IMR-90 (cell line): ENCODE results near the gene ACTMAP. TPM values are rescaled to one million over a fixed set of nuclear protein-coding genes. Genes with fewer than 3 reads are reported as not detected.

ENCODE experiments used
- ATAC-seq: fragments of 200-7000 bp; cut with Tn5 transposase; 2 replicates; pipeline ENCODE4 v1.9.1; 2020; ENCODE audit warnings: low read depth, mild to moderate bottlenecking, moderate library complexity
- BruUV-seq: library from RNA; stranded (reverse); fragments of 400-500 nt; replicated peaks from 2 replicates; lab custom pipeline; 2021; lab: Mats Ljungman, UMichigan
- CTCF ChIA-PET: fragments of 300-600 bp; formaldehyde crosslinking; extraction: SDS; loops from one replicate; lab custom pipeline; 2021; ENCODE audit warnings: antibody characterized with exemption; lab: Yijun Ruan, JAX
- POLR2A ChIA-PET: fragments of 300-600 bp; sonication (Branson Sonifier 250); formaldehyde crosslinking; loops from one replicate; lab custom pipeline; 2022; ENCODE audit warnings: antibody characterized with exemption; ENCODE audit not compliant: unreplicated experiment; lab: Charles Lee
- DNase-seq: peaks from one replicate; pipeline ENCODE4 v3.0.0; 2013
- H2AFZ ChIP-seq: replicated peaks from 2 replicates; pipeline ENCODE3; 2013; ENCODE audit warnings: low read length, mild to moderate bottlenecking; ENCODE audit not compliant: poor library complexity
- H2AK5ac ChIP-seq: 2 replicates; pipeline ENCODE4 v1.6.1; 2013; ENCODE audit warnings: low read depth, low read length, inconsistent platforms
- H2AK9ac ChIP-seq: replicated peaks from 2 replicates; pipeline ENCODE3; 2013; ENCODE audit warnings: mild to moderate bottlenecking, low read depth, low read length, moderate library complexity; ENCODE audit not compliant: poor library complexity
- H2BK120ac ChIP-seq: 2 replicates; pipeline ENCODE4 v1.6.1; 2013; ENCODE audit warnings: low read depth, low read length, inconsistent platforms
- H2BK15ac ChIP-seq: 3 replicates; pipeline ENCODE4 v1.6.1; 2013; ENCODE audit warnings: low read depth, low read length, inconsistent platforms
- H2BK20ac ChIP-seq: 2 replicates; pipeline ENCODE4 v1.6.1; 2013; ENCODE audit warnings: low read depth, mild to moderate bottlenecking, inconsistent platforms, low read length, moderate library complexity
- H2BK5ac ChIP-seq: 2 replicates; pipeline ENCODE4 v1.6.1; 2013; ENCODE audit warnings: mild to moderate bottlenecking, low read depth, low read length, inconsistent platforms; ENCODE audit not compliant: poor library complexity, severe bottlenecking
- H3K14ac ChIP-seq: replicated peaks from 2 replicates; pipeline ENCODE4 v1.6.1; 2013; ENCODE audit warnings: low read depth, low read length, inconsistent platforms
- H3K18ac ChIP-seq: 2 replicates; pipeline ENCODE4 v1.6.1; 2013; ENCODE audit warnings: low read depth, low read length, control low read depth
- H3K23ac ChIP-seq: 2 replicates; pipeline ENCODE4 v1.6.1; 2013; ENCODE audit warnings: low read depth, low read length, inconsistent platforms
- H3K27ac ChIP-seq: 2 replicates; pipeline ENCODE4 v1.5.1; 2013; ENCODE audit warnings: mild to moderate bottlenecking, control low read depth, low read length; ENCODE audit not compliant: insufficient read depth
- H3K27me3 ChIP-seq: 2 replicates; pipeline ENCODE4 v1.6.1; 2013; ENCODE audit warnings: low read length; ENCODE audit not compliant: control insufficient read depth, insufficient read depth
- H3K36me3 ChIP-seq: 2 replicates; pipeline ENCODE4 v1.6.1; 2013; ENCODE audit warnings: low read length, mixed read lengths; ENCODE audit not compliant: control insufficient read depth, insufficient read depth
- H3K4ac ChIP-seq: 2 replicates; pipeline ENCODE4 v1.6.1; 2013; ENCODE audit warnings: low read depth, low read length, inconsistent platforms
- H3K4me1 ChIP-seq: 2 replicates; pipeline ENCODE4 v1.6.1; 2013; ENCODE audit warnings: low read length, mixed read lengths; ENCODE audit not compliant: control insufficient read depth, insufficient read depth
- H3K4me2 ChIP-seq: 2 replicates; pipeline ENCODE4 v1.6.1; 2013; ENCODE audit warnings: low read depth, mild to moderate bottlenecking, control low read depth, low read length, moderate library complexity
- H3K4me3 ChIP-seq: 2 replicates; pipeline ENCODE4 v1.5.1; 2013; ENCODE audit warnings: low read depth, mild to moderate bottlenecking, control low read depth, low read length, moderate library complexity; ENCODE audit not compliant: insufficient read depth
- H3K56ac ChIP-seq: 2 replicates; pipeline ENCODE4 v1.6.1; 2013; ENCODE audit warnings: low read length, inconsistent platforms; ENCODE audit not compliant: insufficient read depth; ENCODE audit errors: extremely low read depth
- H3K79me1 ChIP-seq, 2 experiments: 2 replicates each; pipeline ENCODE4 v1.6.1; 2013; ENCODE audit warnings: low read length in 2 of 2, inconsistent platforms in 1 of 2, low read depth in 1 of 2
- H3K9ac ChIP-seq: 2 replicates; pipeline ENCODE4 v1.6.1; 2013; ENCODE audit warnings: low read depth, low read length, control low read depth
- H3K9me1 ChIP-seq: 2 replicates; pipeline ENCODE4 v1.6.1; 2013; ENCODE audit warnings: low read length, inconsistent platforms; ENCODE audit not compliant: insufficient read depth
- H3K9me3 ChIP-seq: 2 replicates; pipeline ENCODE4 v1.6.1; 2013; ENCODE audit warnings: low read length; ENCODE audit not compliant: control insufficient read depth, insufficient read depth
- H4K20me1 ChIP-seq: 2 replicates; pipeline ENCODE4 v1.6.1; 2013; ENCODE audit warnings: low read length, inconsistent platforms; ENCODE audit not compliant: insufficient read depth
- H4K5ac ChIP-seq: 2 replicates; pipeline ENCODE4 v1.6.1; 2013; ENCODE audit warnings: mild to moderate bottlenecking, low read depth, low read length, control low read depth
- H4K8ac ChIP-seq, 2 experiments: 2 replicates each; pipeline ENCODE4 v1.6.1; 2013; ENCODE audit warnings: low read depth in 2 of 2, low read length in 2 of 2, control low read depth in 1 of 2, inconsistent platforms in 1 of 2
- H4K91ac ChIP-seq: 2 replicates; pipeline ENCODE4 v1.6.1; 2013; ENCODE audit warnings: low read depth, low read length, inconsistent platforms; ENCODE audit not compliant: insufficient read depth
- BHLHE40 ChIP-seq: fragments of 150-350 bp; IDR thresholded peaks from 2 replicates; pipeline ENCODE4 v1.6.1; 2016; ENCODE audit warnings: mild to moderate bottlenecking, low read depth, low read length
- CHD1 ChIP-seq: IDR thresholded peaks from 2 replicates; pipeline ENCODE4 v1.6.1; 2012; ENCODE audit warnings: low read depth, low read length, improper control_type of control experiment
- MAFK ChIP-seq: IDR thresholded peaks from 2 replicates; pipeline ENCODE4 v1.6.1; 2012; ENCODE audit warnings: low read depth, low read length, improper control_type of control experiment
- MAZ ChIP-seq: IDR thresholded peaks from 2 replicates; pipeline ENCODE4 v1.6.1; 2012; ENCODE audit warnings: low read depth, mild to moderate bottlenecking, low read length, improper control_type of control experiment, moderate library complexity, borderline replicate concordance
- RAD21 ChIP-seq: IDR thresholded peaks from 2 replicates; pipeline ENCODE4 v1.6.1; 2012; ENCODE audit warnings: low read length, improper control_type of control experiment
- WGBS, 2 experiments: methylation state at CpG; one replicate each; pipeline versions ENCODE4 v1.1.5 to v1.1.7; 2013; ENCODE audit warnings: missing lambda C conversion rate in 2 of 2; ENCODE audit not compliant: insufficient read length in 1 of 2; ENCODE audit errors: extremely low coverage in 2 of 2; 5-methylcytosine and 5-hydroxymethylcytosine counted together
- dilution Hi-C: fragments of 300-500 bp; cut with HindIII; formaldehyde crosslinking; loops from one replicate; pipeline ENCODE4 v1.14.3; 2018; ENCODE audit warnings: low sequenced_read_pairs; ENCODE audit not compliant: unreplicated experiment
- in situ Hi-C: fragments of 300-500 bp; cut with MboI; formaldehyde crosslinking; loops from 3 replicates; pipeline ENCODE4 v1.14.3; 2019; ENCODE audit warnings: low sequenced_read_pairs, inconsistent platforms, mixed read lengths
- intact Hi-C: fragments of 100-400 bp; cut with micrococcal nuclease; formaldehyde crosslinking; loops from 2 replicates; pipeline ENCODE4 v1.10.0; 2022
- polyA plus RNA-seq, 3 experiments: library from polyadenylated mRNA; depleted of rRNA; stranded (reverse); fragments of >200 nt; gene quantifications; 2 replicates each; pipeline ENCODE4 v1.2.3, GENCODE V29; 2012; ENCODE audit warnings: low replicate concordance in 1 of 3
- total RNA-seq: library from RNA; depleted of rRNA; stranded (reverse); fragments of >200 nt; gene quantifications from 2 replicates; pipeline ENCODE4 v1.2.3, GENCODE V29; 2012
- TF ChIP-seq, protein P1 (sequence below): conservative IDR thresholded peaks from 2 replicates; pipeline ENCODE4 v1.5.1; 2012; ENCODE audit warnings: mild to moderate bottlenecking, low read depth, low read length, improper control_type of control experiment

The ACTMAP gene
- total and polyA plus RNA-seq, 2 of the 4 experiments (the other 2 are of a cell fraction) = 0.54 to 5.4 TPM

DNA sequence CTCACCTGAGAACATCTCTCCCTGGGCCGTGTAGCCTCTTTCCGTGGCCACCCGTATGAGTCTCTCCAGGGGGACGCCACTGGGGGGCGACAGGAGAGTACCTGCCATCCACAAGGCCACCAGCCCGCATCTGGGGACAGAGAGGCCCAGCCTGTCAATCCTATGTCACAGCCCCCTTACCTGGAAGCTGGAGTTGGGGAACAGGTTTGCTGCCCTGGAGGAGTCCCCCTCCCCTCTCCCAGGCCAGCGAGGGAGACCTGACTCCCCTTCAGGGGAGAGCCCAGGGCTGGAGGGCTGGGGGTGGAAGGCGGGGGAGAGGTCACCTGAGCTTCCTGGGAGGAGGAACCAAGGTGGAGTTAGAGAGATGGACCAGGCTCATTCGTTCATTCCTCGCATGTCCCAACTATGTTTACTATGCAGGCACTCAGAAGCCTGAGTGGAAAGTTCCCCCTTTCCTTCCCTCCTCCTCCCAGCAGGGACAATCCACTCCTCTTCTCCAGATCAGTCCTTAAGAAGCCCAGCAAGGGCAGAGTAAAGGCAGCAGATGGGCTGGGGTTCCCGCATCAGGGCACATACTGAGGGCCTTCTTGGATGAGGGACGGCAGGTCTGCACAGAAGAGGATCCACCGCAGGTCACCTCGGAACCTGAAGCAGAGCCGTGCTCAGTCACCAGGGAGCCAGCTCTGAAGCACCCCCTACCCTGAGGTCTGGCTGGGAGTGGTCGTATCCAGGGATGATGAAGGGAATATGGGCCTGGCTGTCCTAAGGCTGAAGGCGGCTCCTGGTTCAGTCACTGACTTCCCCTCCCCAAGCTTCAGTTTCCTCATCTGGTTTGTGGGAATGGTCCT is 5.5 kb downstream of the ACTMAP start:
- Histone ChIP-seq H3K4me1 (peaks cover 15% of the 10 kb centered on the region), H2BK20ac (peak overlapping the region; percentile 89), H3K9ac (peak overlapping the region; percentile 17), H2AK9ac (peak overlapping the region; percentile 59), H3K79me1 (peaks cover 5 to 16% of the 10 kb centered on the region in 2 experiments), H4K20me1 (no peaks in the 10 kb centered on the region), H3K36me3 (peaks cover 3% of the 10 kb centered on the region), H3K56ac (peak overlapping the region; percentile 82), H2AFZ (peak overlapping the region; percentile 78), H3K9me1 (peaks cover 9% of the 10 kb centered on the region), H3K27me3 (no peaks in the 10 kb centered on the region), H2BK15ac (peak overlapping the region; percentile 62; the same call in 1 of the 3 replicates), H3K4me2 (peak overlapping the region; percentile 58), H3K27ac (peak overlapping the region; percentile 85), H4K91ac (peak overlapping the region; percentile 87), H3K4me3 (no peak overlapping the region), H3K14ac (peak overlapping the region; percentile 93), H4K8ac (peak overlapping the region; percentile 74 to 97), H2AK5ac (peak overlapping the region; percentile 86), H4K5ac (peak overlapping the region; percentile 83), H3K23ac (peak overlapping the region; percentile 69; the same call in 1 of the 2 replicates), H3K18ac (peak overlapping the region; percentile 68), H2BK5ac (peak overlapping the region; percentile 77), H2BK120ac (peak overlapping the region; percentile 91), H3K4ac (peak overlapping the region; percentile 93), H3K9me3 (no peaks in the 10 kb centered on the region)
- peak; percentile 62 for ATAC-seq
- in situ Hi-C loops (no loop called here), intact Hi-C loops (no loop called here), dilution Hi-C loops (no loop called here)
- POLR2A ChIA-PET = no interaction called here
- no TSS peak for BruUV-seq
- no peak for DNase-seq
- 86% methylated on average over 1 of the region's 17 CpGs; no CpG with 5 or more reads in 1 of the 2 experiments for WGBS, 2 experiments
- CTCF ChIA-PET = interaction anchor here (0.7 to 1.4 kb wide), 5 partner anchors 13 to 455 kb away, joined by 3 to 4 read pairs (median 3); no protein-coding TSS in a partner anchor
- TF ChIP-seq RAD21 (no peak), CHD1 (no peak), MAZ (no peak), MAFK (no peak), BHLHE40 (no peak)
- TF ChIP-seq, protein P1, sequence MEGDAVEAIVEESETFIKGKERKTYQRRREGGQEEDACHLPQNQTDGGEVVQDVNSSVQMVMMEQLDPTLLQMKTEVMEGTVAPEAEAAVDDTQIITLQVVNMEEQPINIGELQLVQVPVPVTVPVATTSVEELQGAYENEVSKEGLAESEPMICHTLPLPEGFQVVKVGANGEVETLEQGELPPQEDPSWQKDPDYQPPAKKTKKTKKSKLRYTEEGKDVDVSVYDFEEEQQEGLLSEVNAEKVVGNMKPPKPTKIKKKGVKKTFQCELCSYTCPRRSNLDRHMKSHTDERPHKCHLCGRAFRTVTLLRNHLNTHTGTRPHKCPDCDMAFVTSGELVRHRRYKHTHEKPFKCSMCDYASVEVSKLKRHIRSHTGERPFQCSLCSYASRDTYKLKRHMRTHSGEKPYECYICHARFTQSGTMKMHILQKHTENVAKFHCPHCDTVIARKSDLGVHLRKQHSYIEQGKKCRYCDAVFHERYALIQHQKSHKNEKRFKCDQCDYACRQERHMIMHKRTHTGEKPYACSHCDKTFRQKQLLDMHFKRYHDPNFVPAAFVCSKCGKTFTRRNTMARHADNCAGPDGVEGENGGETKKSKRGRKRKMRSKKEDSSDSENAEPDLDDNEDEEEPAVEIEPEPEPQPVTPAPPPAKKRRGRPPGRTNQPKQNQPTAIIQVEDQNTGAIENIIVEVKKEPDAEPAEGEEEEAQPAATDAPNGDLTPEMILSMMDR = no peak
